GM19438 (cell line): ENCODE results near the gene DOK3.
A peak's percentile ranks its signal among the peaks of the same experiment; 100 is the strongest.
"Not testable (repeated sequence)": the region's sequence is repeated elsewhere in the genome, so short reads cannot be mapped to it uniquely, and the experiment has no call there.

Source experiments
- ATAC-seq: cut with Tn5 transposase; IDR thresholded peaks from one replicate; pipeline ENCODE4 v1.9.1; 2021; ENCODE audit warnings: low read depth; ENCODE audit not compliant: unreplicated experiment

DOK3 gene

GRCh38 chr5:177498013-177498787 lies 11.4 kb downstream of the DOK3 start:
- ATAC-seq = no peak

- peak; percentile 68 for ATAC-seq
Measured at GRCh38 chr5:177497292-177498012, 12.2 kb downstream of the DOK3 start, which contains the start of gene PDLIM7. Gene PDLIM7 (minus strand): TSS chr5:177497604. CDS start chr5:177496512, 1,092 bp downstream.

- no peak for ATAC-seq
Measured at GRCh38 chr5:177496727-177497291, 12.8 kb downstream of the DOK3 start.

- no peak for ATAC-seq
Measured at GRCh38 chr5:177496070-177496726, 13.4 kb downstream of the DOK3 start.

- no peak for ATAC-seq
Measured at GRCh38 chr5:177495243-177496060, 14.2 kb downstream of the DOK3 start.

GRCh38 chr5:177494346-177495195 lies 15.1 kb downstream of the DOK3 start:
- ATAC-seq = no peak

GRCh38 chr5:177493795-177494345 lies 15.8 kb downstream of the DOK3 start:
- no peak for ATAC-seq

- no peak for ATAC-seq
Measured at GRCh38 chr5:177492841-177493240, 16.8 kb downstream of the DOK3 start.

- ATAC-seq = no peak
Measured at GRCh38 chr5:177491983-177492746, 17.5 kb downstream of the DOK3 start.

GRCh38 chr5:177491429-177491945 lies 18.1 kb downstream of the DOK3 start:
- ATAC-seq = no peak

GRCh38 chr5:177490992-177491391 lies 18.6 kb downstream of the DOK3 start:
- ATAC-seq = no peak

- ATAC-seq = no peak
Measured at GRCh38 chr5:177490311-177490991, 19.2 kb downstream of the DOK3 start.

- ATAC-seq = no peak
Measured at GRCh38 chr5:177489119-177489716, 20.4 kb downstream of the DOK3 start.

GRCh38 chr5:177487975-177488374 lies 21.7 kb downstream of the DOK3 start:
- ATAC-seq = no peak

GRCh38 chr5:177487144-177487543 lies 22.5 kb downstream of the DOK3 start:
- ATAC-seq = no peak

GRCh38 chr5:177486256-177486655 lies 23.4 kb downstream of the DOK3 start:
- no peak for ATAC-seq

- ATAC-seq = not testable (repeated sequence)
Measured at GRCh38 chr5:177485753-177486152, 23.9 kb downstream of the DOK3 start.
